Vagina (tissue), 2 donors: ENCODE measurements around the gene C14orf39.
"Not testable (repeated sequence)": the region's sequence is repeated elsewhere in the genome, so short reads cannot be mapped to it uniquely, and the experiment has no call there.

Source experiments
- CTCF ChIP-seq, 3 experiments: fragments of 450-650 bp in 2 of 3; fragments of 200-600 bp in 1 of 3; sonication (generic) in 1 of 3; IDR thresholded peaks; one replicate each; pipeline ENCODE4 v1.5.1; 2017 to 2019; ENCODE audit warnings: antibody characterized with exemption in 3 of 3, mild to moderate bottlenecking in 2 of 3, moderate library complexity in 2 of 3
- POLR2AphosphoS5 ChIP-seq, 2 donors: sonication (generic); formaldehyde crosslinking; IDR thresholded peaks; one replicate each; pipeline ENCODE4 v1.9.0; 2017; ENCODE audit warnings: antibody characterized with exemption in 2 of 2, mild to moderate bottlenecking in 2 of 2, low read depth in 1 of 2; ENCODE audit not compliant: insufficient read depth in 1 of 2

GRCh38 chr14:60480248-60480647 lies 5.6 kb downstream of the C14orf39 start:
- not testable (repeated sequence) for TF ChIP-seq POLR2AphosphoS5 (IDR thresholded peaks at IDR 0.05; ENCODE audit: insufficient read depth in 1 of 2, low read depth in 1 of 2); CTCF (IDR thresholded peaks at IDR 0.05)
